Umbilical cord (tissue), 2 donors: Measurements from ENCODE around the gene FUS. TPM values are rescaled to one million over a fixed set of nuclear protein-coding genes. Genes with fewer than 3 reads are reported as not detected.
"Not testable (repeated sequence)": the region's sequence is repeated elsewhere in the genome, so short reads cannot be mapped to it uniquely, and the experiment has no call there.

Source experiments
- DNase-seq: peaks from one replicate; pipeline ENCODE4 v3.0.0-alpha.2; 2015; ENCODE audit warnings: low spot score
- total RNA-seq: library from RNA; depleted of rRNA; stranded (reverse); fragments of >200 nt; gene quantifications from one replicate; pipeline ENCODE4 v1.2.3, GENCODE V29; 2014; ENCODE audit warnings: low replicate concordance; ENCODE audit not compliant: insufficient read depth

Gene FUS
- total RNA-seq, 1 donor from 2014 or later = 104 TPM

DNA sequence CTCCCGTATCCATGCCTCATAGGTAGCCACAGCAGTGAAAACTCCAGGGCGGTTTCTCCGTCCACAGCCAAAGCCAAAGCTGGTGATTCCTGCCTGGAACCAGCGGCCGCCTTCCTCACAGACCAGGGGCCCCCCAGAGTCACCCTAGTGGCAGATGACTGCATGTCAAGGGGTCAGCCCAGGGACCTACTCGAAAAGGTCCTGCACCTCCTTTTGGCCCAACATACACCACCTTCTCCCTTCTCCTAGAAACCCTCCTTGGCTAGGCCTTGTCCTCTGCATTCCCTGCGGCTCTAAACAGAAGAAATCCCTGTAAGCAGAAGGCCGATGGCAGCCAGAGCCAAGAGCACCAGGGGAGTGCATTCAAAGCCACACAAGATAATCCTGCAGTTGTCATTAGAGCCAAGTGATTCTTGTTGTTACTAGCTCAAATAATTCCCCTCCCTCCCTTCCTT lies 36.2 kb upstream of the FUS start:
- no peak for DNase-seq

- DNase-seq = not testable (repeated sequence)
Measured at GRCh38 chr16:31144418-31144817, 35.5 kb upstream of the FUS start.

- no peak for DNase-seq
Measured at GRCh38 chr16:31145398-31145990, 34.4 kb upstream of the FUS start.

DNA sequence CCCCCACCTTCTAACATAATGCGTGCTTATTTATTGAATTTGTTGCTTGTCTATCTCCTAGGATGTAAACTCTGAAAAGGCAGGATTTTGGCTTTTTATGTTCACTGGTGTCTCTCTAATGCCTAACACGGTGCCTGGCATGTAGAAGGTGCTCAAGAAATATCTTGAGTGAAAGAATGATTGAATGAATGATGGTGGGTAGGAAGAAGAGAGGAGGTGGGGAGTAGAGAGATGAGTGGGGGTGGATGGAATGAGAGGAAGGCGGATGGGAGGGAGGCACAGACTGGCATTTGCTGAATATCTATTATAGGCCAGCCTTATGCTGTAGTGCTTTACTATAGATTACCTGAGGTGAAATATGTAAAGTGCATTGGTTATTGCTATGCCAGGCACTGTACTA lies 32.4 kb upstream of the FUS start:
- no peak for DNase-seq

DNA sequence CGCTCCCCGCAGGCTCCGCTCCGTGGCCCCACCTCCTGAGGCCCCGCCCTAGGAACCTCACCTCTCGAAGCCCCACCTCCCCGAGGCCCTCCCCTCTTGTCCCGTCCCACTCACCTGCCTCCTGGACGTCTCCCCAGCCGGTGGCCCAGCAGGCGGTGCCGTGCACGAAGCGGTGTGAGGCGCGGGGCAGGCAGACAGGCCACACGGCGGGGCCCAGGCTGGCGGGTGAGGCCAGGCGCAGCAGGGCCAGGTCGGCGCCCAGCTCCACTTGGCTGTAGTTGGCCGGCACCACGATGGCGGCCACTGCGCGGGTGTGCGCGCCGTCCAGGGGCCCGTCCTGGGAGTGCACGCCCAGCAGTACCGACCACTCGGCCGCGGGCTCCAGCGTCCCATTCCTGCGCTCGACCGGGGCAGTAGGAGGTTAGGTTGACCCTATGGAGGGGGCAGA lies 31.6 kb upstream of the FUS start:
- no peak for DNase-seq

DNA sequence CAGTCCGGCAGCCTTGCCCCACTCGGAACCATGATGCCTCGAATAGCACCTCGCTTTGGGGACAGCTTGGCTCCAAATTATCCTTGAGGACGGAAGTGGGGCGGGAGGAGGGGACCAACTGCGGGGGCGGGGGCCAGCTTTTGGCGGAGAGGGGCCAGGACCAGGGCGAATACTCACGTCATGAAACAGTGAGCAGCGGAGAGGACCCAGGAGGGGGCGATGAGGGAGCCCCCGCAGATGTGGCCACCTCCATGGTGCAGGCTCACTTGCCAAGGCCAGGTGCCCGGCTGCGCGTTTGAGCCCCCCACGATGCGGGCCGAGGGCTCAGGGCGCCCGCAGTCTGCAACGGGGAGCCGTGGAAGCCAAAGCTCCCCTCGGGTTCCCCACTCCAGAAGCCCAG lies 31.0 kb upstream of the FUS start:
- no peak for DNase-seq

DNA sequence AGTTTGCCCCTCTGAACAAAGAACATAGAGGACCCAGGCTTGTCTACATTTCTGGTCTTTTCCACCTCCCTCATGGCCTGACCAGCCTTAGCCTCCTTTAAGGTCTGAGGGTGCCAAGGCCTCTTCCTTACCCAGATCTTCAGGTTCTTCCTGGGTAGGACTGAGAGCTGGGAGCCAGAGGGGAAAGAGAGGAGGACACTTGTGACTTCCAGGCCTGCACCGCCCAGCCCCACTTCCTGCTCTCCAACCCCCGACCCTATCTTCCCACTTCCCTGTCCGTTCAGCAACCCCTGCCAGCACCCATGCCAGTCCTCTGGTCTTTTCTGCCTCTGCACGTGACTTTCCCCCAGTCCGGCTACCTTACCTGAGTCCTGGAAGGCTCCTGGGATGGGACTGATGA lies 30.6 kb upstream of the FUS start:
- DNase-seq = no peak

- no peak for DNase-seq
Measured at GRCh38 chr16:31149894-31150890, 29.7 kb upstream of the FUS start, which contains the start of gene PRSS36. Gene PRSS36, minus strand, starts transcription at chr16:31150066. Its CDS starts 31 bp downstream, at chr16:31150035.

GRCh38 chr16:31150976-31151375 lies 29.0 kb upstream of the FUS start:
- DNase-seq = not testable (repeated sequence)

DNA sequence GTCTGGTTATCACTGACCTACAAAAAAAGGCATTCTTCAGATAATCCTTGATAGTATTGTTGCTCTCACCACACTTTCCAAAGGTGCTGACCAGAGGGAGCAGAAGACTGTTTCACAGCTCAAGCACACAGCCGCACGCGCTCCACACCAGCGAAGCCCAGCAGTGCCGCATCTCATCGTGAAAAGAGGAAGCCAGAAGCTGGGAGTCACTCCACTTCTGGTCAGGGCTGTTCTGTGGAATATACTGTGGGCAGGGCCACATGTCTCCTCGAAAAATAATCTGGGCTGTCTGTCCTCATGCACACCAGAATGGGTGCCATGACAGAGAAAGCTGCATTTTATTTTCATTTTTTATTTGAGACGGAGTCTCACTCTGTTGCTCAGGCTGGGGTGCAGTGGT lies 22.8 kb upstream of the FUS start:
- no peak for DNase-seq

DNA sequence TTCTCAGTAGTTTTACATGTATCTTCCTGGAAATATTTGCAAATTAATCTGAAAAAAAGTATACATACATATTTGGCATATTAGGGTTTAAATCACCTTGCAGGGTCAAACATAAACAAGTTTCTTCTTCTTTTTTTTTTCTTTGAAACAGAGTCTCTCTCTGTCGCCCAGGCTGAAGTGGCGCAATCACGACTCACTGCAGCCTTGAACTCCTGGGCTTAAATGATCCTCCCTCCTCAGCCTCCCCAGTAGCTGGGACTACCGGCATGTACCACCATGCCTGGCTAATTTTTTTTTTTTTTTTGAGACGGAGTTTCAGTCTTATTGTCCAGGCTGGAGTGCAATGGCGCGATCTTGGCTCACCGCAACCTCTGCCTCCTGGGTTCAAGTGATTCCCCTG lies 12.6 kb upstream of the FUS start:
- no peak for DNase-seq

DNA sequence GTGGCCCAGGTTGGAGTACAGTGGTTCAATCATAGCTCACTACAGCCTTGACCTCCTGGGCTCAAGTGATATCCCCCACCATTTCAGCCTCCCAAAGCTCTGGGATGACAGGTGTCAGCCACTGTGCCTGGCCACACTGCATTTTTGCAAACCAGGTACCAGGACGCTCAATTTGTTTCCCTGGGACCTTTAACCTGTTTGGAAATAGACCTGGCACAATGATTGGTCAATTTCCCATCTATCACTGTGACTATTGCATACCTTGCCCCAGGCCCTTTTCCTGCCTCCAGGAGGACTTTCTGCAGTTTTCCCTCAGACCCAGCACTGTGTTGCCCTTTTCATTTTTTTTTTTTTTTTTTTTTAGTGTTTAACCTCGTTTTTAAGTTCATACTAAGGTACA lies 11.1 kb upstream of the FUS start:
- DNase-seq = no peak

- not testable (repeated sequence) for DNase-seq
Measured at GRCh38 chr16:31170048-31170447, 9.9 kb upstream of the FUS start.

DNA sequence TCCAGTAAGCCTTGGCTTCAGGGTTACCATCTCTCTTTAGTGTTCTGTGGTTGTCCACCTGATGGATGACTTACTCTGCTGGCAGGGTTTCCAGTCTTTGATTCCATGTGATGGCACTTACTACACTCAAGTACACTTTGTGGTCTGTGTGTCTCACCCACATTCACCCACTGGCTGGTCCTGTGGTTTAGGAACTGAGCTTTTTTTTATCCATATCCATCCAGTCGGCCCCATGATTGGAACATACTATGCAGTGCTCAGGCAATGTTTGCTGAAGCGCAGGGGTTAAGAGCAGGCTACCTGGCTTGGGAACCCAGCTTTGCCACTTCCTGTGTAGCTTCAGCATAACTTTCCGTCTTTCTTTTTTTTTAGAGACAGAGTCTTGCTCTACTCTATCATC lies 2.8 kb upstream of the FUS start:
- DNase-seq = no peak

DNA sequence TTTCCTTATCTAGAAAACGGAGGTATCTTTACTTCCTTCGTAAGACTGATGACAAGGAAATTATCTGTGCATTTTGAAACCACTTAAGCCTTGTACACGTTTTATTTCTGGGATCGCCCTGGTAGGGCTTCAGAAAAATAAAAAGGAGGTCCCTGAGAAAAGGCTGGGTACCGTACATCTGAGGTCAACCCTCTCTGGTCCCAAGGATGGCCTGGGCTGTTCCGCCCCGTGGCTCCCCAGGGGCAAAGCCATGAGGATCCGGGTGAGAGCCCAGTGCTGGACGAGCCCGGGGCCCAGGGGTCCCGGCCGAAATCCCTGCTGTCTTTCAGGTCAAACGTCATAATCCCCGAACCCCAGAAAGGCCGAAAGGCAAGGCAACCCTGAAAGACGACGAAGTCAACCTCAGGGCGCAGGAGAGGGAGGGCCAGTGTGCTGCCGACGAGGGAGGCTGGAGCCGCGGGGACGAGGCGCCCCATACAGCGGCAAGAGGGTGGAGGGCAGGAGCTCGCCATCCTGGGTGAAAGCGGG lies 656 bp upstream of the FUS start:
- no peak for DNase-seq

DNA sequence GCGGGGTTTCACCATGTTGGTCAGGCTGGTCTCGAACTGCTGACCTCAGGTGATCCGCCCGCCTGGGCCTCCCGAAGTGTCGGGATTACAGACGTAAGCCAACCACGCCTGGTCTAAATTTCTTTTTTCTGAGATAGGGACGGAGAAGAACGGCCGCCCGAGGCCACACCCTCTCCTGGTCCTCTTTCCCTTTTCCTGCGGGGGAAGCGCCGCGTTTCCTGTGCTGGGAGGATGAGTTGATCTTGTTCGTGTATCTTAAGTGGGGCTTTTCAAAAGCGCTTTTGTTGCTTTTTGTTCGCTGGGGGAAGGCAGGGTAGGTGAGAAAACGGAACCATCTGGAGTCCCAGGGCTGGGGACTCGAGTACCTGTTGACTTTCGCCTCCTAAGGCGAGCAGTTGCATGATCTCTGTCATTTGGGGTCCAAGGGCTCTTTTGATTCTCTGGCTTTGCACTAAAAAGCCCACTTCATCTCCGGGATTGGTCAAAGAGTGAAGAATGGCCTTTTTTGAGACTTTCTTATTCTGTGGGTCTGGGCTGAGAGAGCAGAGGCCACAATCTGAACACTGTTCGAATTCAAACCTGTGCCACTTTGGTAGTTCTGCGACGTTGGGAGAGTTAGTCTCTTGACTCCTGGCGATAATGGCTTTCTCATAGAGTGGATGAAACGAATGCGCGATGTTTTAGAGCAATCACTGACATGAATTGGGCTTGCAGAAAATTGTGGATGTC lies 1.3 kb downstream of the FUS start:
- peak; percentile 66 for DNase-seq

- DNase-seq = no peak
Measured at GRCh38 chr16:31182391-31182790, 2.5 kb downstream of the FUS start.

GRCh38 chr16:31183432-31184428 lies 3.8 kb downstream of the FUS start:
- no peak for DNase-seq

DNA sequence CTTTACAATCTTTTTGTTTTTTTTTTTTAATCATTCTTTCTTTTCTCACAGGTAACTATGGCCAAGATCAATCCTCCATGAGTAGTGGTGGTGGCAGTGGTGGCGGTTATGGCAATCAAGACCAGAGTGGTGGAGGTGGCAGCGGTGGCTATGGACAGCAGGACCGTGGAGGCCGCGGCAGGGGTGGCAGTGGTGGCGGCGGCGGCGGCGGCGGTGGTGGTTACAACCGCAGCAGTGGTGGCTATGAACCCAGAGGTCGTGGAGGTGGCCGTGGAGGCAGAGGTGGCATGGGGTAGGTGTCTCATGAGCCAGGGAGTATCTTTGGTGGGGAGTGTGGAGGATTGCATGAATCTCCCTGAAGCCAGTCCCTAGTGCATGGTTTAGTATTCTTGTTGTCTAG lies 4.9 kb downstream of the FUS start:
- no peak for DNase-seq

GRCh38 chr16:31185339-31185738 lies 5.4 kb downstream of the FUS start:
- DNase-seq = no peak

GRCh38 chr16:31186176-31186575 lies 6.2 kb downstream of the FUS start:
- DNase-seq = no peak
